C4-2B (cell line): ENCODE results near the gene PIK3CD.
"Not testable (repeated sequence)": the region's sequence is repeated elsewhere in the genome, so short reads cannot be mapped to it uniquely, and the experiment has no call there.

Source experiments
- CTCF ChIP-seq: fragments of 450-650 bp; conservative IDR thresholded peaks from 2 replicates; pipeline ENCODE4 v1.5.1; 2017; ENCODE audit warnings: mild to moderate bottlenecking
- ZFX ChIP-seq: fragments of 450-650 bp; IDR thresholded peaks from 2 replicates; pipeline ENCODE4 v1.6.1; 2017

DNA sequence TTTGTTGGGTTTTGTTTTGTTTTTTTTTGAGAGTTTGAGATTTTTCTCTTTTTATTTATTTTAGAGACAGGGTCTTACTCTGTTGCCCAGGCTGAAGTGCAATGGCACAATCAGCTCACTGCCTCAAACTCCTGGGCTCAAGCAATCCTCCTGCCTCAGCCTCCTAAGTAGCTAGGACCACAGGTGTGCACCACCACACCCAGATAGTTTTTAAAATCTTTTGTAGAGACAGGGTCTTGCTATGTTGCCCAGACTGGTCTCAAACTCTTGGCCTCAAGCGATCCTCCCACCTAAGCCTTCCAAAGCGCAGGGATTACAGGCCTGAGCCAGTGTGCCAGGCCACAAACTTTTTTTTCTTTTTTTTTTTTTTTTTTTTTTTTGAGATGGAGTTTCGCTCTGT lies 26.5 kb upstream of the PIK3CD start:
- TF ChIP-seq CTCF, ZFX: not testable (repeated sequence)
